Measurements from ENCODE around the gene ABCC11. TPM values are rescaled to one million over a fixed set of nuclear protein-coding genes. Genes with fewer than 3 reads are reported as not detected.
A peak's percentile ranks its signal among the peaks of the same experiment; 100 is the strongest.

The ABCC11 gene
- 0.06 TPM for polyA plus RNA-seq (2013, experiment 1 of 2)
- 0.07 TPM for polyA plus RNA-seq (2013, experiment 2 of 2)

GRCh38 chr16:48247311-48247710, at the start of gene ABCC11:
Gene ABCC11 (minus strand): TSS chr16:48247539. CDS start chr16:48231921, 15,618 bp downstream.
- Histone ChIP-seq H3K18ac (ENCODE audit: low read depth in 1 of 2, low read length in 2 of 2) (no peak within 1 kb of the TSS), H2BK12ac (ENCODE audit: low read length in 2 of 2) (no peak within 1 kb of the TSS), H3K9ac (ENCODE audit: low read length) (peak within 1 kb of the TSS; percentile 95), H2AK5ac (ENCODE audit: low read length, severe bottlenecking) (no peak within 1 kb of the TSS), H3K4me2 (ENCODE audit: low read length, poor library complexity, severe bottlenecking) (no peak within 1 kb of the TSS), H2BK120ac (ENCODE audit: low read depth, low read length) (no peak within 1 kb of the TSS), H3K4ac (ENCODE audit: low read depth in 1 of 2, low read length in 2 of 2) (no peak within 1 kb of the TSS), H3K4me3 (ENCODE audit: insufficient read depth in 1 of 2, low read depth in 1 of 2, low read length in 2 of 2) (peak within 1 kb of the TSS in 1 of 2 experiments; percentile 91), H4K8ac (ENCODE audit: low read length) (peak within 1 kb of the TSS; percentile 12), H3K27ac (ENCODE audit: low read length, poor library complexity, severe bottlenecking) (no peak within 1 kb of the TSS), H2AFZ (ENCODE audit: low read depth, low read length) (no peak within 1 kb of the TSS), H4K91ac (ENCODE audit: low read length) (no peak within 1 kb of the TSS), H3K36me3 (ENCODE audit: control insufficient read depth in 1 of 2, insufficient read depth in 2 of 2, low read depth in 1 of 2, low read length in 2 of 2) (peaks cover 0 to 5% of the 10 kb centered on the region in 2 experiments), H3K23ac (ENCODE audit: low read length in 2 of 2) (no peak within 1 kb of the TSS), H2BK5ac (ENCODE audit: low read depth, low read length, poor library complexity, severe bottlenecking) (no peak within 1 kb of the TSS), H3K14ac (ENCODE audit: low read length in 2 of 2) (no peak within 1 kb of the TSS), H3K79me1 (replicated peaks; ENCODE audit: low read length, poor library complexity, severe bottlenecking) (peaks cover 9% of the 10 kb centered on the region), H3K27me3 (ENCODE audit: control insufficient read depth in 1 of 2, insufficient read depth in 1 of 2, low read length in 2 of 2) (no peaks in the 10 kb centered on the region), H2BK15ac (ENCODE audit: low read depth, poor library complexity, severe bottlenecking) (no peak within 1 kb of the TSS), H3K9me3 (ENCODE audit: control insufficient read depth, low read length) (no peaks in the 10 kb centered on the region), H3K4me1 (ENCODE audit: control insufficient read depth, insufficient read depth, low read depth, low read length) (peaks cover 8% of the 10 kb centered on the region)
- no peak for DNase-seq
- 61% methylated on average over 4 of the region's 4 CpGs for WGBS

- no peak overlapping the region for H4K91ac ChIP-seq (ENCODE audit: low read length)
- H2BK5ac ChIP-seq (ENCODE audit: low read depth, low read length, poor library complexity, severe bottlenecking): no peak overlapping the region
- peaks cover 12% of the 10 kb centered on the region for H3K79me1 ChIP-seq (replicated peaks; ENCODE audit: low read length, poor library complexity, severe bottlenecking)
- H3K27me3 ChIP-seq (ENCODE audit: control insufficient read depth in 1 of 2, insufficient read depth in 1 of 2, low read length in 2 of 2): no peaks in the 10 kb centered on the region
- peaks cover 26 to 80% of the 10 kb centered on the region in 2 experiments for H3K36me3 ChIP-seq (ENCODE audit: control insufficient read depth in 1 of 2, insufficient read depth in 2 of 2, low read depth in 1 of 2, low read length in 2 of 2)
- no peak overlapping the region for H3K4ac ChIP-seq (ENCODE audit: low read depth in 1 of 2, low read length in 2 of 2)
- H2AK5ac ChIP-seq (ENCODE audit: low read length, severe bottlenecking): no peak overlapping the region
- no peak overlapping the region for H2AFZ ChIP-seq (ENCODE audit: low read depth, low read length)
- H3K4me1 ChIP-seq (ENCODE audit: control insufficient read depth, insufficient read depth, low read depth, low read length): no peaks in the 10 kb centered on the region
- H3K4me2 ChIP-seq (ENCODE audit: low read length, poor library complexity, severe bottlenecking): no peak overlapping the region
- H3K14ac ChIP-seq (ENCODE audit: low read length in 2 of 2): no peak overlapping the region
- no peak overlapping the region for H2BK120ac ChIP-seq (ENCODE audit: low read depth, low read length)
- no peak for DNase-seq
- no peak overlapping the region for H3K23ac ChIP-seq (ENCODE audit: low read length in 2 of 2)
- H3K9me3 ChIP-seq (ENCODE audit: control insufficient read depth, low read length): no peaks in the 10 kb centered on the region
- H3K18ac ChIP-seq (ENCODE audit: low read depth in 1 of 2, low read length in 2 of 2): no peak overlapping the region
- no peak overlapping the region for H2BK12ac ChIP-seq (ENCODE audit: low read length in 2 of 2)
- no peak overlapping the region for H2BK15ac ChIP-seq (ENCODE audit: low read depth, poor library complexity, severe bottlenecking)
- H4K8ac ChIP-seq (ENCODE audit: low read length): no peak overlapping the region
- H3K27ac ChIP-seq (ENCODE audit: low read length, poor library complexity, severe bottlenecking): no peak overlapping the region
- H3K4me3 ChIP-seq (ENCODE audit: insufficient read depth in 1 of 2, low read depth in 1 of 2, low read length in 2 of 2): no peak overlapping the region
- WGBS: 100% methylated on average over 1 of the region's 1 CpG
- no peak overlapping the region for H3K9ac ChIP-seq (ENCODE audit: low read length)
Measured at GRCh38 chr16:48295488-48296281, 48.3 kb upstream of the ABCC11 start.

- Histone ChIP-seq H3K27ac (ENCODE audit: low read length, poor library complexity, severe bottlenecking) (no peak overlapping the region), H3K79me1 (replicated peaks; ENCODE audit: low read length, poor library complexity, severe bottlenecking) (peaks cover 18% of the 10 kb centered on the region), H2AFZ (ENCODE audit: low read depth, low read length) (no peak overlapping the region), H3K27me3 (ENCODE audit: control insufficient read depth in 1 of 2, insufficient read depth in 1 of 2, low read length in 2 of 2) (no peaks in the 10 kb centered on the region), H2BK15ac (ENCODE audit: low read depth, poor library complexity, severe bottlenecking) (no peak overlapping the region), H3K36me3 (ENCODE audit: control insufficient read depth in 1 of 2, insufficient read depth in 2 of 2, low read depth in 1 of 2, low read length in 2 of 2) (peaks cover 32 to 81% of the 10 kb centered on the region in 2 experiments), H3K9ac (ENCODE audit: low read length) (no peak overlapping the region), H4K8ac (ENCODE audit: low read length) (no peak overlapping the region), H3K9me3 (ENCODE audit: control insufficient read depth, low read length) (no peaks in the 10 kb centered on the region), H3K14ac (ENCODE audit: low read length in 2 of 2) (no peak overlapping the region), H2BK5ac (ENCODE audit: low read depth, low read length, poor library complexity, severe bottlenecking) (no peak overlapping the region), H3K23ac (ENCODE audit: low read length in 2 of 2) (no peak overlapping the region), H3K18ac (ENCODE audit: low read depth in 1 of 2, low read length in 2 of 2) (no peak overlapping the region), H4K91ac (ENCODE audit: low read length) (no peak overlapping the region), H2AK5ac (ENCODE audit: low read length, severe bottlenecking) (no peak overlapping the region), H2BK120ac (ENCODE audit: low read depth, low read length) (no peak overlapping the region), H3K4ac (ENCODE audit: low read depth in 1 of 2, low read length in 2 of 2) (no peak overlapping the region), H3K4me3 (ENCODE audit: insufficient read depth in 1 of 2, low read depth in 1 of 2, low read length in 2 of 2) (no peak overlapping the region), H2BK12ac (ENCODE audit: low read length in 2 of 2) (no peak overlapping the region), H3K4me1 (ENCODE audit: control insufficient read depth, insufficient read depth, low read depth, low read length) (no peaks in the 10 kb centered on the region), H3K4me2 (ENCODE audit: low read length, poor library complexity, severe bottlenecking) (no peak overlapping the region)
- WGBS: 67% methylated on average over 1 of the region's 1 CpG
- no peak for DNase-seq
Measured at GRCh38 chr16:48294724-48295123, 47.4 kb upstream of the ABCC11 start.

- Histone ChIP-seq H3K27me3 (ENCODE audit: control insufficient read depth in 1 of 2, insufficient read depth in 1 of 2, low read length in 2 of 2) (no peaks in the 10 kb centered on the region), H2BK120ac (ENCODE audit: low read depth, low read length) (no peak overlapping the region), H3K4me1 (ENCODE audit: control insufficient read depth, insufficient read depth, low read depth, low read length) (no peaks in the 10 kb centered on the region), H4K91ac (ENCODE audit: low read length) (no peak overlapping the region), H3K4ac (ENCODE audit: low read depth in 1 of 2, low read length in 2 of 2) (no peak overlapping the region), H3K4me2 (ENCODE audit: low read length, poor library complexity, severe bottlenecking) (no peak overlapping the region), H4K8ac (ENCODE audit: low read length) (no peak overlapping the region), H3K14ac (ENCODE audit: low read length in 2 of 2) (no peak overlapping the region), H2AK5ac (ENCODE audit: low read length, severe bottlenecking) (no peak overlapping the region), H3K4me3 (ENCODE audit: insufficient read depth in 1 of 2, low read depth in 1 of 2, low read length in 2 of 2) (no peak overlapping the region), H2BK15ac (ENCODE audit: low read depth, poor library complexity, severe bottlenecking) (no peak overlapping the region), H3K9ac (ENCODE audit: low read length) (no peak overlapping the region), H3K79me1 (replicated peaks; ENCODE audit: low read length, poor library complexity, severe bottlenecking) (peaks cover 26% of the 10 kb centered on the region), H2BK5ac (ENCODE audit: low read depth, low read length, poor library complexity, severe bottlenecking) (no peak overlapping the region), H3K27ac (ENCODE audit: low read length, poor library complexity, severe bottlenecking) (no peak overlapping the region), H3K9me3 (ENCODE audit: control insufficient read depth, low read length) (peaks cover 3% of the 10 kb centered on the region), H3K18ac (ENCODE audit: low read depth in 1 of 2, low read length in 2 of 2) (no peak overlapping the region), H2AFZ (ENCODE audit: low read depth, low read length) (no peak overlapping the region), H3K23ac (ENCODE audit: low read length in 2 of 2) (no peak overlapping the region), H2BK12ac (ENCODE audit: low read length in 2 of 2) (no peak overlapping the region), H3K36me3 (ENCODE audit: control insufficient read depth in 1 of 2, insufficient read depth in 2 of 2, low read depth in 1 of 2, low read length in 2 of 2) (peaks cover 26 to 76% of the 10 kb centered on the region in 2 experiments)
- DNase-seq: peak; percentile 21
- 39% methylated on average over 2 of the region's 2 CpGs for WGBS
Measured at GRCh38 chr16:48292452-48292851, 45.1 kb upstream of the ABCC11 start.
